H7 (cell line): Measurements from ENCODE around the gene PLPPR3. TPM values are rescaled to one million over a fixed set of nuclear protein-coding genes. Genes with fewer than 3 reads are reported as not detected.

Experiments used
- DNase-seq: peaks from one replicate; pipeline ENCODE4 v3.0.0; 2012
- H3K27me3 ChIP-seq: 2 replicates; pipeline ENCODE4 v1.6.0; 2011; ENCODE audit warnings: mild to moderate bottlenecking, low read length; ENCODE audit not compliant: control insufficient read depth, insufficient read depth
- H3K36me3 ChIP-seq: replicated peaks from 2 replicates; pipeline ENCODE4 v1.5.1; 2011; ENCODE audit warnings: low read length; ENCODE audit not compliant: control insufficient read depth, insufficient read depth
- H3K4me3 ChIP-seq: 2 replicates; pipeline ENCODE4 v1.5.1; 2011; ENCODE audit warnings: low read depth, mild to moderate bottlenecking, control low read depth, low read length, moderate library complexity; ENCODE audit not compliant: insufficient read depth
- total RNA-seq: library from RNA; depleted of rRNA; stranded (reverse); fragments of >200 nt; shearing (Covaris generic); gene quantifications from 2 replicates; pipeline ENCODE4 v1.2.3, GENCODE V29; 2014

Gene PLPPR3
- total RNA-seq, 1 experiment from 2014 or later, result 52.0 TPM

GRCh38 chr19:801861-802497, 19.8 kb downstream of the PLPPR3 start:
- Histone ChIP-seq H3K36me3 (peaks cover 42% of the 10 kb centered on the region), H3K4me3 (no peak overlapping the region), H3K27me3 (no peaks in the 10 kb centered on the region)
- peak; percentile 73 for DNase-seq

GRCh38 chr19:801030-801860, 20.5 kb downstream of the PLPPR3 start:
- Histone ChIP-seq H3K27me3 (no peaks in the 10 kb centered on the region), H3K4me3 (no peak overlapping the region), H3K36me3 (peaks cover 40% of the 10 kb centered on the region)
- DNase-seq, result peak; percentile 65

GRCh38 chr19:800360-801029, 21.3 kb downstream of the PLPPR3 start:
- H3K4me3 ChIP-seq, result no peak overlapping the region
- peaks cover 38% of the 10 kb centered on the region for H3K36me3 ChIP-seq
- DNase-seq, result peak; percentile 75
- H3K27me3 ChIP-seq, result no peaks in the 10 kb centered on the region

GRCh38 chr19:799076-799881, 22.5 kb downstream of the PLPPR3 start:
- Histone ChIP-seq H3K27me3 (no peaks in the 10 kb centered on the region), H3K4me3 (peak overlapping the region; percentile 90), H3K36me3 (peaks cover 29% of the 10 kb centered on the region)
- DNase-seq, result peak; percentile 86

DNA sequence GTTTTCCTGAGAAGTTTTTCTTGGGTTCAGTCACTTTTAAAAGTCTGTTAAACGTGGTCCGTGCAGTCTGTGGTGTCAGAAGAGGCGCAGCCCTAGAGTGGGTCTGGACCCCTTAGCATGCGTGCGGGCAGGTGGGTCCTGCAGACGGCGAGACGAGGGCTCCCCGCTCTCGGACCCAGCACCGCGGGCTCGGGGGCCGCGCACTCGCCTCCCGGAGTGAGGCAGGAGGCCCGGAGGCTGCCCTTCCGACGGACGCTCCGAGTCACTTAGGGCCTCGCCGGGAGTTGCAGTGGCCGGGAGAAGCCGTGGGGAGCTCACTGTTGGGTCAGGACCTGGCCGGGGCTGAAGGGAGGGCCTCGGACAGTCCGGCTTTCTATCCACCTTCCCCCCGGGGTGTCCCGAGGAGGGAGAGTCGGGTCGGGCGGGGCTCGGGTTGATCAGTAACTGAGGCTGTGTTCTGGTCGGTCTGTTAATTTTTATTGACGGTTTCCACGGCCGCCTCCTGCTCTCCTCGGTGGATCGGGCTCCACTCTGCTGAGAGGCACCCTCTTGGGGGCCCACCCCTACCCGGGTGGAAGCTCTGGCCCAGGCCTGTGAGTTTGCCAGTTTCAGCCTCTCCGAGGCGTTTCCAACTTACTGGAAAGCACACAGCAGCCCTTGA, 23.2 kb downstream of the PLPPR3 start:
- Histone ChIP-seq H3K27me3 (no peaks in the 10 kb centered on the region), H3K4me3 (peak overlapping the region; percentile 90), H3K36me3 (peaks cover 25% of the 10 kb centered on the region)
- peak; percentile 73 for DNase-seq

- Histone ChIP-seq H3K27me3 (no peaks in the 10 kb centered on the region), H3K36me3 (peaks cover 21% of the 10 kb centered on the region), H3K4me3 (peak overlapping the region; percentile 90)
- peak; percentile 100 for DNase-seq
Measured at GRCh38 chr19:797528-798414, 24.0 kb downstream of the PLPPR3 start.

DNA sequence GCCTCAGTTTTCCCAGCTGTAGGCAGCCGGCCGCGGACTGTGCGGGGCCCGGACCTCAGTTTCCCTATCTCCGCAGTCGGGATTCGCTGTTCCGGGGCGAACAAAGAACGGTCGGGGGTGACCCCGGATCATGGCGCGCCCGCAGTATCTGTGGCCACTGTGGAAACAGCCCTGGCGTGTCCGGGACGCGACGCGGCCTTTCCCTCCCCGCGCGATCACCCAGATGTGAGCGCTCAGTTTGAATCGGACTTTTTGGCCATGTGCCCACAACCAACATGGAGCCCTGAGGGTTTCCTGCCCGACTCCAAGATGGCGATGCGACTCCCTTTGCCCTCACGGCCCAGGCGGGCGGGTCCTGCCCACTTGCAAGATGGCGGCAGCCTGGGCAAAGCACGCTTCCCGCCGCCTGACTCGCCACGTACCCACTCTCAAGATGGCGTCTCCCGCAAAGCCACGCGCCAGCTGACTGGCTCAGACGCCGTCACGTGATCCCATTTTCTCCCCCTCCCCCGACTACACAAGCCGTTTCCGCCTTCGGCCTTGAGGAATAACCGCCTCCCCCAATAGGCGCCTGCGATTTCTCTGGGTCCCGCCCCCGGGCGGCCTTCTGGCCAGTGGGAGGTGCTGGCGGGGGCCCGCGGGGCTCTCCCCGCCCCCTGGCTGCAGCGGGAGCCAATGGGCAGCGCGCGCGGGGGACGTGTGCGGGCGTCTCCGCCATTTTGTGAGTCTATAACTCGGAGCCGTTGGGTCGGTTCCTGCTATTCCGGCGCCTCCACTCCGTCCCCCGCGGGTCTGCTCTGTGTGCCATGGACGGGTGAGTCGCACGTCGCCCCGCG, 24.8 kb downstream of the PLPPR3 start, which contains the start of gene PTBP1:
Gene PTBP1 (plus strand): TSS at position 761 of the 836 bp plus-strand sequence. CDS start 46 bp downstream, at position 807.
- Histone ChIP-seq H3K4me3 (peak within 1 kb of the TSS; percentile 90), H3K27me3 (no peaks in the 10 kb centered on the region), H3K36me3 (peaks cover 21% of the 10 kb centered on the region)
- DNase-seq, result peak; percentile 100

- H3K27me3 ChIP-seq, result no peaks in the 10 kb centered on the region
- H3K4me3 ChIP-seq, result no peak overlapping the region; the same call in 1 of the 2 replicates
- peaks cover 14% of the 10 kb centered on the region for H3K36me3 ChIP-seq
- peak; percentile 13 for DNase-seq
Measured at GRCh38 chr19:795691-796581, 25.8 kb downstream of the PLPPR3 start.

- H3K36me3 ChIP-seq, result peaks cover 8% of the 10 kb centered on the region
- H3K4me3 ChIP-seq, result no peak overlapping the region
- DNase-seq, result peak; percentile 60
- H3K27me3 ChIP-seq, result no peaks in the 10 kb centered on the region
Measured at GRCh38 chr19:795073-795611, 26.6 kb downstream of the PLPPR3 start.

DNA sequence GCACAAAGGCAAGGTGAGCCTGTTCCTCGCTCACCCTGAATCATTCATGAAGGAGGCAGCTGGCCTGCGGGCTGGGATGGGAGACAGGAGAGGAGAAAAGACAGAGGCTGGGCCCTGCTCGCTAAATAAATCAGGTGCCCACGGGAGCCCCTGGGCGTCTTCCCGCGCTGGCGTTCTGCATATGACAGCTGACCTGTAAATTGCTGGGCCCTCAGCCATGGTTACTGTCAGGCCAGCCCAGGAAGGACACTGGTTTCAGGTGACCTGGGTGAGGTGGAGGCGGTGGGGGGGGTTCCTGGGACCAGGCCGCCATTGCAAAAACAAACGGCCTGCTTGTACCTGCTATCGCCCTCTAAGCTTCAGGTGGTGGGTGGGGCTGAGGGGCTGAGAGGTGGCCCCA, 27.9 kb downstream of the PLPPR3 start:
- DNase-seq, result peak; percentile 42
- Histone ChIP-seq H3K36me3 (no peaks in the 10 kb centered on the region), H3K4me3 (no peak overlapping the region), H3K27me3 (no peaks in the 10 kb centered on the region)

GRCh38 chr19:792306-792885, 29.4 kb downstream of the PLPPR3 start:
- peak; percentile 52 for DNase-seq
- H3K36me3 ChIP-seq, result no peaks in the 10 kb centered on the region
- no peak overlapping the region for H3K4me3 ChIP-seq
- no peaks in the 10 kb centered on the region for H3K27me3 ChIP-seq
